IPS-11a (cell line): Measurements from ENCODE around the gene CLRN3.

Source experiments
- H3K4me3 ChIP-seq: one replicate; pipeline ENCODE4 v1.5.1; 2013; ENCODE audit warnings: low read depth, low read length, control low read depth

Gene CLRN3

DNA sequence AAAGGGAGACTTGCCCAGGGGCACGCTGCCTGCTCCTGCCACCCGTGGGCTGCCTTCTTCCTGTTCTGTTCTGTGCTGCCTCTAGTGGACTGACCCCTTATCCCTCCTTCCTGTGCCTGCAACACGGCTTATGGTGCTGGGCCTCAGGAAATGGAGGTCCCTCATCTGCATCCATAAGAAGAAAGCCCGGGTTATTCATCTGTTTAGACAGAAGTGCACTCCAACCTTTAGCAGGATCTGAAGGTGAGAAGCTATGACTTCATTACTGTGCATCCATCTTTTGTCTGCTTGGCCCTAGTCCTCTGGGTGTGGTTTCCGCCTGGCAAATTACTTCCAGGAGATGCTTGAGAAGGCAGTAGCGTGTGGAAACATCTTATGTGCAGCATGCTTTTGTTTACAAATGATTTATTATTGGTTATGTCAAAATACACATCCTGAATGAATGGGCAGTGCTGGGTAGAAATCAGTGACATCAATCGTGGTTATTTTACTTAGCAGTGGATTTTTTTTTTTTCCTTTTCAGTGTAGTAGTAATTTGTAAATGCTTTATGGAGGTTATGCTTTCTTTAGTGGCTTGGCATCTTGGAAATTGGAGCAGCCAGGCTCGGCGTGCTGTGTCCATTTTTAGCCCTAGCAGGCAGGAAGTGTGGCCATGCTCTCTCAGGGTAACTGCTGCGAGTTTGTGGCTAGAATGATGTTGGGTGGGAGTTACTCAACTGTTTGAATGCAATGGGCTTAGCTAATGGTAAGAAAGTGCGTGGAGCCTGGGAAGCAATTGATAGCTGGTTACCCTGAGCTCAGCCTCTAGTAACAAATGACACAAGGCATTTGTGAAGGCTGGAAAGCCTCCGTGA lies 26.9 kb upstream of the CLRN3 start:
- no peak overlapping the region for H3K4me3 ChIP-seq

DNA sequence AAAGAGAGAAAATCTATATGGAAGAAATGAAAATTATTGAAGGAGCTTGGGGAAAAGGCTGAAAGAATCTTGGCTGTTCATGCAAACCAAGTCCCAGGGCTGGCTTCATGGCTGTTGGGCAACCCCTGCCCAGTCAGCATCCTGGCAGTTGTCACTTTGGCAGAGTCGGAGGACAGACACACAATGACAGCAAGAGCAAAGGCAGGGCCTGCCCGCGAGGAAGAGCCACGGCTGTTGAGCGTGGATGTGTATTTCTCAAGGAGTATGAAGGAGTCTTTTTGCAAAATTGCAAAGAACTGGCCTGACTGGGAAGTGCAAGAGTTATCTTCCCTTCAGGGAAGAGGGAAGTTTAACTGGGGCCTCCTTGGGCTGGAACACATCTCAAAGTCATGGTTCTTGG lies 25.8 kb upstream of the CLRN3 start:
- H3K4me3 ChIP-seq, result no peak overlapping the region

DNA sequence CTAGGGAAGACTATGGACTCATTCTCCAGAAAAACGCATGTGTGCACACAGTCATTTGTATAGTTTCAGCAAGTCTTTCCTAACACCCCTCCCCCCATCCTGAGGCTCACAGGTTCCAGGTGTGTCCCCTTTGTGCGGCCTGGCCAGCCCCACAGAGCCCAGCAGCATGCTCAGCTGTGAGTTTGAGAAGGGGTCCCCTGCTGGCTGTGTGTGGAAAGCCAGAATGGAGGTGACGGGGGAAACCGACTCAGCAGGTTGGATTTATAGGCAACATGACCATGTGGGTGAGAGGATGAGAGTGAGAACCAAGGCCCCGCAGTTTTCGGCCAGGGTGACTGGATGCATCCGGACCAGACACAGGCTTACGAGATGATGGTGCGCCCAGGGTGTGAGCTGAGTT lies 24.1 kb upstream of the CLRN3 start:
- no peak overlapping the region for H3K4me3 ChIP-seq

DNA sequence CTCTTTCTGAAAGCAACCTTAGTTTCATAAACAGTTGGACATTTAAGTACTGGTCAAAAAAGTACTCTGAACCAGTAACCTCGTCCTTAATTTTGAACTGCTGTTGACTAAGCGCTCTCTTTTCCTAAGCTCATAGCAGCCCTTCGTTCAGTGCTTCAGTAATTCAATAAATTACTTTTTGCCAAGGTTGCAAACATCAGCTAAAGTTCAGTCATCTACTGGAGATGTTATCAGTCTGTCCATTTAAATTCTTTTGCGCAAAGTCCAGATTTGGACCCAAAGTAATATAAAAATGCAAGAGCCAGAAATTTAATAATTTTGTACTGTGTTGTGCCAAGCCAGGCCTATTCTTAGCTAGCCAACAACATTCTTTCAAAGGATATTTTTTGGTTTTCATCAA lies 22.6 kb upstream of the CLRN3 start:
- no peak overlapping the region for H3K4me3 ChIP-seq

DNA sequence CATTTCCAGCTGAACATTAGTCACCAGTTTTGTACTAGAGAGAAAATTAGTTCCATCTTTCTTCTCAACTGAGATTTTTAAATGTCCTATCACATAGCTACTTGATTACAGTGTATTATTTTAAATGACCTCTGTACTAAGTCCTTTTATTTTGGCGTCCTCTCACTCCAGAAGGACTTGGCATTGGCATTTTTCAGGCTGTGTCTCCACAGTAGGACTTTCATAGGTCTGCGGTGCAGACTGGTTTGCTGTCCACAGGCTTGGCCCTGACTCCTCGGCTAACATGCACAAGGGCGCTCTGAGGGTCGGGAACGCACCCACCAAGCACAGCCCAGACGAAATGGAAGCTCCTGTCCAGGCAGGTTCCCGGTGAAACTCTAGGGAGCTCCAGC lies 20.6 kb upstream of the CLRN3 start:
- H3K4me3 ChIP-seq, result no peak overlapping the region

GRCh38 chr10:127912607-127913367 lies 20.0 kb upstream of the CLRN3 start:
- no peak overlapping the region for H3K4me3 ChIP-seq

- H3K4me3 ChIP-seq, result no peak overlapping the region
Observed at GRCh38 chr10:127911867-127912257, 19.1 kb upstream of the CLRN3 start.

DNA sequence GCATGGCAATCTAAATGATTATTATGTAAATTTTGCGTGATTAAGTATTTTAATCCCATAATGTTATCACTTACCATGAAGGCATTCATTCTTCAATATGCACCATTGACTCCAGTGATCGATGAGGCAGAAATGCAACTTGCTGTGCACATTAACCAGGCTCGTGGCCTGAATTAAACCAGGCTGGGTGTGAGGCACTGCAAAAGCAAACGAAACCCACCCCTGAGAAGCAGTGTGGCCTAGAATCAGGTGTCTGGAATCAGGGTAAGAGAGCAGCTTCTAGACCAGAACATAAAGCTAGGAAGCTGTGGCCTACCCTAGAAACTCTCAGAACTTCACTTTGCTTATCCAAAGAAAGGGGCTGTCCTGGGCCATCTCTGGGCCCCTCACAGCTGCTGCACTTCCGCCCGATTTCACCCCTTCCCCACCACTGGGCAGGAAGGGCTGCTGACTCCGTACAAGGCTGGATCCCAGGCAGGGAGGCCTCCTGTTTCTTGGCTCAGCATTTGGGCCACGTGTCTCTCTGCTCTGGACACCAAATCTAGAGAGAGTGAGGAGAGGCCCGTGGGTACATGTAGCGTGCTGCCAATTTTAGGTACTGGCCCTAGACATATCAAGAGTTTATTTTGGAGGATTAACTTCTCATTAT lies 18.6 kb upstream of the CLRN3 start:
- H3K4me3 ChIP-seq, result no peak overlapping the region

DNA sequence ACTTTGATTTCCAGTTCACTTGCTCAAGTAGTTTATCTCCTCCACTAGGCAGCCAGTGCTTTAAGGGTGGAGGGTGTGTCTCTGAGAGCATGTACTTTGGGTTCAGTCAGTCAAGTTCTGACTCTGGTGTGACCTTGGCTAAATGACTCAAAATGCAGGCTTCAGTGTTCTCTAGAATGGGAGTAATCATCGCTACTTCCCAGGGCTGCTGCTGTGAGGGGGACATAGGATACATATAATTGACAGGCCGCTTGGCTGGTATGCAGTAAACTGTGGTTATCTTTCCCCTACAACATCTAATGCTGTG lies 17.7 kb upstream of the CLRN3 start:
- no peak overlapping the region for H3K4me3 ChIP-seq

GRCh38 chr10:127909716-127910463 lies 17.1 kb upstream of the CLRN3 start:
- no peak overlapping the region for H3K4me3 ChIP-seq

- H3K4me3 ChIP-seq, result no peak overlapping the region
Observed at GRCh38 chr10:127908959-127909267, 16.2 kb upstream of the CLRN3 start.

GRCh38 chr10:127908106-127908958 lies 15.6 kb upstream of the CLRN3 start:
- no peak overlapping the region for H3K4me3 ChIP-seq

DNA sequence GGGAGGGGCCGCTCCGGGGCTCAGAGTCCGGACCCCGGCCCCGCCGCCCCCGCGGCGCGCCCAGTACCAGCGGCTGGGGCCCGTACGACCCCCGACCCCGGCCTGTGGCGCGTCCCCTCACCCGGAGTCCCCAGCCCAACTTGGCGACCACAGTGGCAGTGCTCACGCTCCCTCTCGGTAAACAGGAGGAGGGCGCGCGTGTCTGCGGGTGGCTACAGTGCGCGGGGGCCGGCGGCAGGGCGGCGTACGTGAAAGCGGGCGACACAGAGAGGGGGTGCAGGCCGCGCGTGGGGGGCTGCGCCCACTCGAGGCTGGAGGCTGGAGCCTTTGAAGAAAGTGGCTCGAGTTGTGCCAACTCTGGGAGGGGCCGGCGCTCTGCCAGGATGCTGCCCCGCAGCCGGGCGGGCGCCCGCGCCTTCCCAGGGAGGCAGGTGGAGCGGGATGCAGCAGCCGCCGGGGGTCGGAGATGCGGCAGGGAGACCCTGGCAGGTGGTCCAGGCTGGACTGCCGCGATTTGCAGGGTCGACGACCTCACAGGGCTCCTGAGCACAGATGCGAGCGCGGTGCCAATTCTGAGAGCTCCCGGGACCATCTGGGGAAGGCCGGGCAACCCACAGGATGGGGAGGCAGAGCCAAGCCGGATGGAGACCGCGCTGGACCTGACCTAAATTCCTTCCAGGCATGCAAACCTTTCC lies 14.8 kb upstream of the CLRN3 start:
- H3K4me3 ChIP-seq, result peak overlapping the region; percentile 43

DNA sequence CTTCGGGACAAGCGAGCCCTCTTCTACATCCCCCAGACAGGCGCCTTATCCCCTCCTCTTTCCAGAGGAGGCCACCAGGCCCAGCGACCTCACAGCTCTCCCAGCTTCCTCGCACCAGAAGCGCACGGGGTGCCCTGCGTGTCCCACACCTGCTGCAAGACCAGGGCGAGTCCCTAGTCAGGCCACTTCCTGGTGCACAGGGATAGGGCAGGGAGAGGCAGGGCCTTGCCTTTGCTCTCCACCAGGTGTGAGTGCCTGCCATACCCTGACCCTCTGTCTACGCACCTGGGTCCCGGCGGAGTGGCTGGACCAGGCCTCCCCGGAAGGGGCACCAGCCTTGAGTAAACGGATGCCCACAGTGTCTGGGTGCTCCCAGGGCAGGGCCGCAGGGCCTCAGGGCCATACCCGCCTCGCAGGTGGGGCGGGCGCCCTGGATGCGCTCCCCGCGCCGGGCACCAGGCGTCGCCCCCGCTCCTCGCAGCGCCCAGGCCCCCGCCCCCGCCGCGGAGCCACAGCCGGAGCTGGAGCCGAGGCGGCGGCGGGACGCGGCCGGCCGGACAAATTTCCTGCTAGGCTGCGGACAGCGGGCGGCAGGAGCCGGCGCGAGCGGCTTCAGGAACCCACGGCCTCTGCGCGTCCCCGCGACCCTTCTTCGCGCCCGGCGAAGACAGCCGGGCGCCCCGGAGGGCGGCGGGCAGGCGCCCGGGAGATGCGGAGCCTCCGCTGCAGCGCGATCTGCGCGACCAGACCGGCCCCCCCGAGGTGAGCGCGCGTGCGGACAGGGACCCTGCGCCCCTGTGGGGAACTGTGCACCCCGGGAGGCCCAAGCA lies 14.0 kb upstream of the CLRN3 start, which contains the start of gene PTPRE:
PTPRE (plus strand) TSS at position 556 of the 830 bp plus-strand sequence. CDS start 133,779 bp downstream, outside the sequence.
- H3K4me3 ChIP-seq, result peak within 1 kb of the TSS; percentile 43

GRCh38 chr10:127905848-127906261 lies 13.1 kb upstream of the CLRN3 start:
- H3K4me3 ChIP-seq, result no peak overlapping the region

GRCh38 chr10:127905001-127905847 lies 12.5 kb upstream of the CLRN3 start:
- H3K4me3 ChIP-seq, result no peak overlapping the region

DNA sequence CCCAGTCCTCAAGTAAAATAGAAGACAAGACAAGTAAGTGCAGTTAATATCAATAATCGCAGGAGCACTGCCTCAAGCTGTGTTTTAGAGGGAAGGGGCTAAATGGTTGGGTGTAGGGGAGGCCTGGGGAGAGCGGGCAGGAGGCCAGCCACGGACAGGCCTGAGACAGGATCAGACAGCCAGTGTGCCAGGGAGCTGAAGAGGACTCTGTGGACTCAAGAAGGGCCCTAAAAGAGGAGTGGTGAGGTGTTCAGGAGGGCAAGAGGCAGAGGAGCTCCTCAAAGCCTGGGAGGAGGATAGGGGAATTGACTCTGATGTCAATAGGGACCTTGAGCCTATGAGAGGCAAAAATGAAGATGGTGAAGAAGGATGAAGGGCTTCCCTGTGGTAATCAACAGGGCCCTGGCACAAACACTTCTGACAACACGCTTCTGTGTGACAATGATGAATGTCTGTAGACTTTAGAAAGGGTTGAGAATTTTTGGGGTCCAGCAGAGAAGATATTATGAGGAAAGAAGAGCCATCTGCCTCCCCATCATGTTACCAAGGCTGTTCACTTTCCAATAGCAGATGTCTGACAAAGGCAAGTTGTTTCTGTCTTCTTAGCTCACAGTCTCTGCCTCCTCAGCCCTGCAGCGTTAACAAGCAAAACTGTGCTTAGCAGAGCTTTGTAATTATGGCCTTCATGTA lies 11.7 kb upstream of the CLRN3 start:
- H3K4me3 ChIP-seq, result no peak overlapping the region
